GM12878 (cell line): ENCODE measurements around the gene CCDC74A. TPM values are rescaled to one million over a fixed set of nuclear protein-coding genes. Genes with fewer than 3 reads are reported as not detected.
"Not testable (repeated sequence)": the region's sequence is repeated elsewhere in the genome, so short reads cannot be mapped to it uniquely, and the experiment has no call there.

Experiments used
- ATAC-seq: fragments of 200-7000 bp; cut with Tn5 transposase; 3 replicates; pipeline ENCODE4 v1.9.1; 2020; ENCODE audit warnings: mild to moderate bottlenecking, moderate library complexity
- BruUV-seq: library from RNA; stranded (reverse); fragments of 400-500 nt; replicated peaks from 2 replicates; lab custom pipeline; 2021; lab: Mats Ljungman, UMichigan
- CTCF ChIA-PET: fragments of 300-600 bp; sonication (Branson Sonifier 250); formaldehyde crosslinking; extraction: SDS; loops from one replicate; lab custom pipeline; 2021; ENCODE audit warnings: inconsistent platforms; lab: Yijun Ruan, JAX
- POLR2A ChIA-PET: fragments of 350-600 bp; formaldehyde crosslinking; extraction: SDS; loops from one replicate; lab custom pipeline; 2021; ENCODE audit warnings: inconsistent platforms; lab: Charles Lee
- RAD21 ChIA-PET: fragments of 300-600 bp; sonication (Branson Sonifier 250); formaldehyde crosslinking; loops from one replicate; lab custom pipeline; 2023; ENCODE audit warnings: antibody characterized with exemption; ENCODE audit not compliant: unreplicated experiment; lab: Charles Lee
- SMC1A ChIA-PET: fragments of 300-600 bp; sonication (Branson Sonifier 250); formaldehyde crosslinking; loops from one replicate; lab custom pipeline; 2023; ENCODE audit not compliant: unreplicated experiment, uncharacterized antibody; lab: Charles Lee
- DNase-seq: peaks from one replicate; pipeline ENCODE4 v3.0.0-alpha.2; 2011; ENCODE audit warnings: low read depth, low spot score
- FAIRE-seq: peaks from 3 replicates; lab custom pipeline; 2011; peaks lifted over from hg19 to GRCh38; lab: Jason Lieb, UNC
- H2AFZ ChIP-seq: 2 replicates; pipeline ENCODE4 v1.6.0; 2011; ENCODE audit warnings: low read depth, low read length, control low read depth; ENCODE audit not compliant: control insufficient read depth
- H3K27ac ChIP-seq: 2 replicates; pipeline ENCODE4 v1.5.1; 2011; ENCODE audit warnings: control low read depth; ENCODE audit not compliant: control insufficient read depth, insufficient read depth
- H3K27me3 ChIP-seq, 2 experiments: replicated peaks in 1 of 2; 2 replicates each; pipeline versions ENCODE4 v1.6.0 to v1.6.1; 2011; ENCODE audit warnings: low read length in 1 of 2; ENCODE audit not compliant: control insufficient read depth in 2 of 2, insufficient read depth in 2 of 2
- H3K36me3 ChIP-seq, 2 experiments: 2 replicates each; pipeline ENCODE4 v1.5.1; 2011; ENCODE audit warnings: low read length in 1 of 2; ENCODE audit not compliant: control insufficient read depth in 2 of 2, insufficient read depth in 2 of 2
- H3K4me1 ChIP-seq: 2 replicates; pipeline ENCODE4 v1.6.1; 2011; ENCODE audit warnings: mild to moderate bottlenecking, low read length, moderate library complexity, mixed read lengths; ENCODE audit not compliant: control insufficient read depth, insufficient read depth
- H3K4me2 ChIP-seq: 2 replicates; pipeline ENCODE4 v1.6.0; 2011; ENCODE audit warnings: control low read depth; ENCODE audit not compliant: control insufficient read depth, insufficient read depth
- H3K4me3 ChIP-seq: fragments of 200-600 bp; sonication (generic); 2 replicates; pipeline ENCODE4 v1.5.1; 2016
- H3K79me2 ChIP-seq: 2 replicates; pipeline ENCODE4 v1.6.0; 2011; ENCODE audit warnings: low read length; ENCODE audit not compliant: control insufficient read depth, insufficient read depth
- H3K9ac ChIP-seq: 2 replicates; pipeline ENCODE4 v1.8.0; 2011; ENCODE audit warnings: low read length, control low read depth, mixed read lengths; ENCODE audit not compliant: control insufficient read depth, insufficient read depth
- H3K9me3 ChIP-seq: replicated peaks from 3 replicates; pipeline ENCODE4 v1.5.1; 2011; ENCODE audit warnings: mild to moderate bottlenecking, low read length; ENCODE audit not compliant: control insufficient read depth, insufficient read depth
- H4K20me1 ChIP-seq: 2 replicates; pipeline ENCODE4 v1.6.0; 2011; ENCODE audit not compliant: control insufficient read depth, insufficient read depth
- ATF2 ChIP-seq: IDR thresholded peaks from 2 replicates; pipeline ENCODE4 v1.6.1; 2012; ENCODE audit warnings: low read length, inconsistent platforms
- CBFB ChIP-seq: IDR thresholded peaks from 2 replicates; pipeline ENCODE4 v1.6.1; 2016; ENCODE audit warnings: antibody characterized with exemption, low read depth
- CREB1 ChIP-seq: IDR thresholded peaks from 2 replicates; pipeline ENCODE4 v1.6.1; 2012; ENCODE audit warnings: low read depth, mild to moderate bottlenecking, inconsistent platforms
- CREM ChIP-seq: IDR thresholded peaks from 2 replicates; pipeline ENCODE4 v1.6.1; 2014; ENCODE audit warnings: antibody characterized with exemption, low read depth
- EED ChIP-seq: sonication (generic); IDR thresholded peaks from 2 replicates; pipeline ENCODE4 v1.6.1; 2016; ENCODE audit warnings: antibody characterized with exemption, low read depth
- IKZF2 ChIP-seq, 2 experiments: fragments of 450-650 bp; IDR thresholded peaks; 2 replicates each; pipeline ENCODE4 v1.6.1; 2017; ENCODE audit warnings: mild to moderate bottlenecking in 2 of 2, moderate library complexity in 2 of 2
- MEF2B ChIP-seq: fragments of 450-650 bp; IDR thresholded peaks from 2 replicates; pipeline ENCODE4 v1.6.1; 2018; ENCODE audit warnings: mild to moderate bottlenecking, moderate library complexity; ENCODE audit not compliant: partially characterized antibody, poor library complexity, severe bottlenecking
- RELB ChIP-seq: fragments of 450-650 bp; IDR thresholded peaks from 2 replicates; pipeline ENCODE4 v1.6.1; 2017; ENCODE audit warnings: low read depth, mild to moderate bottlenecking, moderate library complexity
- RUNX3 ChIP-seq: IDR thresholded peaks from 2 replicates; pipeline ENCODE4 v1.6.1; 2012; ENCODE audit warnings: low read length, inconsistent platforms
- SPI1 ChIP-seq: IDR thresholded peaks from 2 replicates; pipeline ENCODE4 v1.6.1; 2011; ENCODE audit warnings: low read depth, mild to moderate bottlenecking, low read length, moderate library complexity, borderline replicate concordance; ENCODE audit not compliant: insufficient read depth
- WGBS: methylation state at CpG from one replicate; pipeline ENCODE4 v1.1.6; 2016; ENCODE audit warnings: low lambda C conversion rate; ENCODE audit not compliant: insufficient replicate concordance, insufficient coverage; ENCODE audit errors: missing lambda C conversion rate; 5-methylcytosine and 5-hydroxymethylcytosine counted together
- in situ Hi-C: fragments of 300-500 bp; cut with MboI; formaldehyde crosslinking; loops from 9 replicates; pipeline ENCODE4 v1.14.3; 2018; ENCODE audit warnings: mixed read lengths
- intact Hi-C: fragments of 100-400 bp; cut with micrococcal nuclease; formaldehyde crosslinking; loops from one replicate; pipeline ENCODE4 v1.14.2; 2022; ENCODE audit not compliant: unreplicated experiment
- polyA plus RNA-seq, 11 experiments: library from polyadenylated mRNA; depleted of rRNA in 4 of 11; unstranded in 6 of 11; stranded (reverse) in 5 of 11; fragments of >200 nt; fragmentation: Nextera tagmentation in 4 of 11; fragmentation: Illumina TruSeq in 1 of 11; extraction: Ambion mirVana in 4 of 11; extraction: Trizol in 1 of 11; gene quantifications; 1 replicate in 1 of 11; 2 replicates in 10 of 11; pipeline versions ENCODE4 v1.2.1 to v1.2.3, GENCODE V29; 2011 to 2016; ENCODE audit warnings: inconsistent platforms in 2 of 11, missing spikeins in 2 of 11, low read depth in 1 of 11
- total RNA-seq, 4 experiments: library from RNA; depleted of rRNA in 3 of 4; stranded (reverse); fragments of >200 nt in 3 of 4; fragmentation: Illumina TruSeq in 1 of 4; extraction: Trizol in 1 of 4; gene quantifications; 2 replicates each; pipeline versions ENCODE4 v1.2.1 to v1.2.3, GENCODE V29; 2013 to 2021

The CCDC74A gene
- total and polyA plus RNA-seq, 10 of the 15 experiments (the other 5 are each of a cell fraction or from before 2014, with no cell fraction given), result 14.3 to 133 (median 64.2) TPM

- H2AFZ ChIP-seq, H4K20me1 ChIP-seq, H3K4me2 ChIP-seq, H3K9me3 ChIP-seq, SMC1A ChIA-PET, CTCF ChIA-PET, H3K27me3 ChIP-seq, H3K9ac ChIP-seq, H3K27ac ChIP-seq, POLR2A ChIA-PET, ATAC-seq, intact Hi-C loops, FAIRE-seq, H3K4me3 ChIP-seq, H3K79me2 ChIP-seq, DNase-seq, RAD21 ChIA-PET, in situ Hi-C loops: not testable (repeated sequence)
- peaks cover 16% of the 10 kb centered on the region for H3K4me1 ChIP-seq
- H3K36me3 ChIP-seq, result peaks cover 0 to 18% of the 10 kb centered on the region in 2 experiments; a peak in 3 of 4 replicates
- 81% methylated on average over 17 of the region's 17 CpGs for WGBS
- TSS peak; percentile 43 for BruUV-seq
Observed at GRCh38 chr2:131511969-131512870, 15.5 kb upstream of the CCDC74A start.

GRCh38 chr2:131514408-131515166 lies 13.1 kb upstream of the CCDC74A start:
- H3K4me1 ChIP-seq, result peaks cover 16% of the 10 kb centered on the region
- SMC1A ChIA-PET, result interaction anchor here (1.3 to 1.4 kb wide), 2 partner anchors 21 to 158 kb away, joined by 3 read pairs; no protein-coding TSS in a partner anchor
- peak; percentile 81 for ATAC-seq
- H3K4me3 ChIP-seq, H3K79me2 ChIP-seq, in situ Hi-C loops, intact Hi-C loops, H2AFZ ChIP-seq, H3K4me2 ChIP-seq, H3K9ac ChIP-seq, H4K20me1 ChIP-seq, H3K27me3 ChIP-seq, POLR2A ChIA-PET, BruUV-seq, H3K9me3 ChIP-seq, RAD21 ChIA-PET: not testable (repeated sequence)
- peak overlapping the region; percentile 52 for H3K27ac ChIP-seq
- CTCF ChIA-PET, result interaction anchor here (1.8 kb wide), 1 partner anchor 101 kb away, joined by 5 read pairs; no protein-coding TSS in a partner anchor
- H3K36me3 ChIP-seq, result peaks cover 0 to 19% of the 10 kb centered on the region in 2 experiments; a peak in 3 of 4 replicates
- peak; percentile 19 for DNase-seq
- FAIRE-seq, result peak; percentile 75
- WGBS, result 29% methylated on average over 15 of the region's 15 CpGs
- TF ChIP-seq IKZF2 (IDR thresholded peaks at IDR 0.05) (peak in 1 of 2 experiments; percentile 34; a peak in 3 of 4 replicates), CREB1 (0 out of 2 replicates have a peak, but pooled peaks have one; percentile 35), RUNX3 (peak; percentile 88), EED (peak; percentile 64; the same call in 1 of the 2 replicates), MEF2B (peak; percentile 60), RELB (peak; percentile 62), CREM (peak; percentile 37; the same call in 1 of the 2 replicates), ATF2 (peak; percentile 44), SPI1 (peak; percentile 73; the same call in 1 of the 2 replicates), CBFB (peak; percentile 82)
